GM19099 (cell line): ENCODE data around the gene CD36.

Source experiments
- POLR2A ChIP-seq: IDR thresholded peaks from 3 replicates; pipeline ENCODE4 v1.6.1; 2011; ENCODE audit warnings: low read depth; ENCODE audit not compliant: insufficient read length; ENCODE audit errors: extremely low read depth

CD36 gene

GRCh38 chr7:80699045-80699638 lies 60.7 kb downstream of the CD36 start:
- no peak for TF ChIP-seq POLR2A

GRCh38 chr7:80699721-80700256 lies 61.3 kb downstream of the CD36 start:
- no peak for TF ChIP-seq POLR2A

GRCh38 chr7:80703272-80703671 lies 64.8 kb downstream of the CD36 start:
- no peak for TF ChIP-seq POLR2A

- no peak for TF ChIP-seq POLR2A
Measured at GRCh38 chr7:80705130-80705781, 66.8 kb downstream of the CD36 start.

GRCh38 chr7:80707318-80707717 lies 68.9 kb downstream of the CD36 start:
- no peak for TF ChIP-seq POLR2A

GRCh38 chr7:80708123-80708522 lies 69.7 kb downstream of the CD36 start:
- TF ChIP-seq POLR2A: no peak

- no peak for TF ChIP-seq POLR2A
Measured at GRCh38 chr7:80711531-80711930, 73.1 kb downstream of the CD36 start.

GRCh38 chr7:80719261-80719660 lies 80.8 kb downstream of the CD36 start:
- TF ChIP-seq POLR2A: no peak

GRCh38 chr7:80720146-80720545 lies 81.7 kb downstream of the CD36 start:
- no peak for TF ChIP-seq POLR2A

- TF ChIP-seq POLR2A: no peak
Measured at GRCh38 chr7:80721883-80722615, 83.6 kb downstream of the CD36 start.

GRCh38 chr7:80722616-80723195 lies 84.3 kb downstream of the CD36 start:
- TF ChIP-seq POLR2A: no peak

GRCh38 chr7:80724249-80724871 lies 85.9 kb downstream of the CD36 start:
- TF ChIP-seq POLR2A: no peak

GRCh38 chr7:80725181-80725611 lies 86.8 kb downstream of the CD36 start:
- TF ChIP-seq POLR2A: no peak
